ENCODE data around the gene SH3RF1.
A peak's percentile ranks its signal among the peaks of the same experiment; 100 is the strongest.

The SH3RF1 gene

DNA sequence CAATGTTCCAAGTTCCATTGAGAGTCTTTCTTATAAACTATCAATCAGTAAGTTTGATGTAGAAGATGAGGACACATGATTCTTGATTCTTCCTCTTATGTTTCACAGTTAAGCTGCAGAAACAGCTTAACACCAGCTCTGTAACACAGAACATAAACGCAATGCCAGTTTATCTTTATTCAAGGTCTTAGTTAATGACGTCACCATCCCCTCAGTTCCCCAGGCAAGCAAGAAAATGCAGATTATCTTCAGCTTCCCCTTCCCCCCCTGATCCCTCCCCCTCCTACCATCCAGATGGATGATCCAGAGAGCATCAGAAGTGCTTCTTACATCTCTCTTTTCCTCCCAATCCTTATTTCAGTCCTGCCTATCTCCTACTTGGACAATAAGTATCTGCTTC is 4.4 kb upstream of the SH3RF1 start:
- no peak for DNase-seq (ENCODE audit: low read depth)

DNA sequence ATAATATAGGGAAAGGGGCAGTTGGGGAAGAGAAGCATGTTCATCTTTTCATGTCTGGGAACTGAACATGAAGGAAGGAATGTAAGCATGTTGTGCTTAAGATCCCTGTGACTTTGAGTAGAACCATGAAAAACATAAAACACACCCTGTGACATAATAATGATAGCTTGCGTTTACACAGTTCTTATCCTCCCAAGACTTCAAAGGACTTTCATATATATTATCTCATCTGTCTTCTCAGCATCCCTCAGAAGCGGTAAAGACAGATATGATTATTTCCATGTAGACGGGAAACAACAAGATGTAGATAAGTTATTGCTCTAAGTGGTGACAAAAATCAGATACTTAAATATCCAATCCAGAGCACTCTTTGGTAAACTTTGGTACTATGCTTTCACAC is 3.3 kb upstream of the SH3RF1 start:
- DNase-seq (ENCODE audit: low read depth): no peak

DNA sequence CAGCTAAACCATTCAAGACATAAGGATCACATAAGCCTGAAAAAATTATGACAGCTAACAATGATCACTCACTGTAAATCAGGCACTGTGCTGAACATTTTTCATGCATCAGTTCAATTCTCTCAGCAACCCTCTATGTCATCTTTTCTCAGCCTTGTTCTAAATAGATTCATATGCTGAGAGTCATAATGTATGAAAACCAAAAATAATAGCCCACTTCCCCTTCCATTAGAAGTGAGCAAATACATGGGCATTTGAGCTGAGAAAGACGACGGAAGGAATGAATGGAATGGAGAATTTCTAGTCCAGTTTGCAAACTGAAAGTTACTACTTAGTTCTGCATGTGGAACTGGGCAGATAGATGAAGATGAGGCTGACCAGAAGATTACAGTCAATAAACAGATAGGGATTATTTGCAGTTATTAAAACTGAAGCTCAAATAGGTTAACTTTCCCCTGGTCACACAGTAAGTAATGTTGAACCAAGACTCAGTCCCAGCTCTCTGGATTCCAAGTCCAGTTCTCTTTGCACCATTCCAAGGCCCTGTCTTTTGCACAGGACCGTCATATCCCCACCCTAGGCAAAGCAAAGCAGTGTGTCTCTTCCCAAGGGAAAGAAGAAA is 1.6 kb upstream of the SH3RF1 start:
- DNase-seq (ENCODE audit: low read depth): peak; percentile 95

DNA sequence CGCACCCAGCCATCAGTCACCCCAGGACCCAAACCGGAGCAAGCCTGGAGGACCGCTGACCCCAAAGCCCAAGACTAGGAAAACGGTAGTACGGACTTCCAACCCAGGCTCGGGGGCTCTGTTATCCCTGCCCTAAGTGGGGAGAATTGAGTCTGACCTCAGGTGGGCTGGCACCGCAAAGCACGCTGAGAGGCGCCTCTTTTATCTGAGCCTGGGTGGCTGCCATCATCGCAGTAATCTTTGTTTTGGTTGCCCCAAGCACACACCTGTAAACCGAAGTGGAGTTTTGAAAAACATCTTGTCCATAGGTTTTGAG is 894 bp upstream of the SH3RF1 start:
- no peak for DNase-seq (ENCODE audit: low read depth)

DNA sequence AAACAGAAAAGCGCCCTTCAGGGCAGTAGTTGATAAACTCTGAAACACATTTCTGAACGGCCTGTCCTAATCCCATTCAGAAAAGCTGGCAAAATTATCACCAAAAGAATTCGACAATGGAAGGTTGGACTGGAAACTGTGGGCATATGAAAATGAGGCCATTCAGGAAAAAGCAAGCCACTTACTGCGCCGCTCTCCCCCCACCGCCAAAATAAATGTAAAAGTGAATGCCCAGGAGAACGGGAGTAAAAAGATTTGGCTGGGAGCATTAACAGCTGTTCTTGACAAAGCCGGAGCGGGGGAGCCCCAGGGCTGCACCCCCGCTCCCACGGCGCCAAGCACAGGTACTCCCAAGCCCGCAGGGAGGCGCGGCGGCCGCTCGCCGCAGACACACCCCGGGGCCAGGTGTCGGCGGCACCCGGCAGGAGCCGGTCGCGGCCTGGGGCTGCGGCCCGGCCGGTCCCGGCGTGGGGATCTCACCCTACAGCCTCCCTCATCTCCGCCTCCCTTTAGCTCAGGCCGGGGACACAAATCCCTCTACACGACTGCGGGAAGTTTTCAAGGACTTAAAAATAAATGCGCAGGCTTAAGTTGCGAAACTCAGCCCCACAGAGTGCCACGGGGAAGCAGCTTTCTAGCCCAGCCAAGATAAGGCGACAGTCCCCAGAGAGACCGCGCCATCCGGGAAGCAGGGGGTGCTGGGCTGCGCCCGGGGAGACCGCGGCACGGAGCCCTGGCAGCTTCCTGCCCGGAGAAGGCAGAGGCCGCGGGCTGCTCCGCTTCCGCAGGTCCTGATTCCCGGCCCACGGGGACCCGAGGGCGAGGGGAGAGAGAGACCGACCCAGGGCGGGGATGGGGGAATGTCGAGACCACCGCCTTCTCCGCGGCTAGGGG is 593 bp downstream of the SH3RF1 start:
- peak; percentile 62 for DNase-seq (ENCODE audit: low read depth)

DNA sequence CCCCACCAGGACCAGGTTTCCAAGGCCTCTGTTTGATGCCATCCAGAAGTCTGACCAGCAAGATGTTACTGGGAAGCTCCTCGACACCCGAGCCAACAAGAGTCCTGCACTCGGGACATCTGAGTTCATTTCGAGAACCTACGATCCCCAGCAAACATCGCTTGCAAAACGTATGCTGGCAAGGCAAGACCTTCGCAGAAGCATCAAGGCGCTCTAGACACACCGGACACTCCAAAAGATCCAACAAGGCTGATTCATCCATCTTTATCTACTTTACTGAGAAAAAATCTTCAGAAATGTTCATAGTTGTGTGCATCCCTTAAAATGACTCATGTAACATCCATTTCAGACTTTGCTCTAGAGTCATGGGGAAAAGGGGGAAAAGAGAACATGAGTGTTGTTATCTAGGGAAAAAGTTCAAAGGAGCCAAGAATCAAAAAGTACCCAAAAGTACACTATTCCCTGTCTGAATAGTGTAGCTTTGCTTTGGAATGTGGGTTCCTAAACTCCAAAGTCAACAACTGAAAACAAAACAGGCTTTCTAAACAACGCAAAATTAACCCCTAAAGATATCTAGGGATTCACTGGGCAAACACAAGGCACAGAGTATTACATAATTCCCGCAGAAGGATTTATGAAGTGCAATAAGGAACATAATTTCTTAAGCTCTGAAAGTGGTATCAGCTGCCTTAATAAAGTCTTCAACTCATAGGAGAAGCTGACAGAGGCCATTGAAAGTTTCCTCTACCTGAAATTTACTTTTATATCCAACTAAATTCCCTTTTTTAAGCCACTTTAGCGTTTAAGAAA is 1.6 kb downstream of the SH3RF1 start:
- peak; percentile 96 for DNase-seq (ENCODE audit: low read depth)

DNA sequence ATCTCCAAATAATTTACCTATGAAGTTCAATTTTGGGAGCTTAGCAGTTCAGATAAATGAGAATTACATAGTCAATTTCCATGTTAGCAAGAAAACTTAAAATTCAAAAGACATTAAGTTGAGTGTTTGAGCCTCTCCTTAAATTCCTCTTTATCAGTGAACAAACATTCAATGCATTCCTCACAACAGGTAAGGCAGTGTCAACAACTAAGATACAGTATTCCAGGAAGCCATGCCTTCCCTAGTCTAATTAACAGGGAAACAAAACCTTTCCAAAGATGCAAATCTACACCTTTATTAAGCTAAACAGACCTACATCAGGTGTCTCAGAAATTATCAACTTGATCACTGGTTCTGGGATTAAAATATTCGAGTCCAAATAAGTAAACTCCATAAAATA is 3.7 kb downstream of the SH3RF1 start:
- no peak for DNase-seq (ENCODE audit: low read depth)

DNA sequence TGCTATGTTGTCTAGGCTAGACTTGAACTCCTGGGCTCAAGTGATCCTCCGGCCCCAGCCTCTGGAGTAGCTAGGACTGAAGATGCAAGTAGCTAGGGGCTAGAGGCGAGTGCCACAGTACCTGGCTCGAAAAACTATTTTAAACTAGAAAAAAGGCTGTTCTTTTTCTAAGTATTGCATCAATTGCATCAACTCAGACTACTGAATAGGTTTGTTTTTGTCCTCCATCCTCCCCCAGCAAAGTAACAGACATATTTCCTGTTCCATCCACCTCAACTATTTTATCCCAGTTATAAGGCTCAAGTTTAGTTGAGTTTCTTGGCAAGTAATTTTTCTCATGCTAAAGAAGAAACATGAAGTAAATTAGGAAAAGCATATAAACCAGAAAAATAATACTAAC is 4.1 kb downstream of the SH3RF1 start:
- DNase-seq (ENCODE audit: low read depth): peak; percentile 37

DNA sequence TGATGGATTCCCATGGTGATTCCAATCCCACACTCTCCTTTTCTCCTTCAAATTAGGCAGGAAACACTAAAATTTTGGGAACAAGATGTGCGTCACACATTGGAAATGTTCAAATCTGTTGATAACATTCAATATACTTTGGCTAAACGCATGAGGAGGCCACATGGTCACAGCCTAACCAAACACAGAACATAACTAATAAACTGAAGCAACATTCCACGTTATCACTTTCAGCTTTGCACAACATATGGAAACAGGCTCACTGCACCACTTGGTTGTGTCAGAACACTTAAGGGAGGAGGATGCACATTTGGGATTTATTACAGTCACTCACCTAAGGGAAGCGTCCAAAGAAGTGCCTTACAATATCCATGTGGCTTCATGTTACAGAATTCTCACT is 4.7 kb downstream of the SH3RF1 start:
- DNase-seq (ENCODE audit: low read depth): no peak

DNA sequence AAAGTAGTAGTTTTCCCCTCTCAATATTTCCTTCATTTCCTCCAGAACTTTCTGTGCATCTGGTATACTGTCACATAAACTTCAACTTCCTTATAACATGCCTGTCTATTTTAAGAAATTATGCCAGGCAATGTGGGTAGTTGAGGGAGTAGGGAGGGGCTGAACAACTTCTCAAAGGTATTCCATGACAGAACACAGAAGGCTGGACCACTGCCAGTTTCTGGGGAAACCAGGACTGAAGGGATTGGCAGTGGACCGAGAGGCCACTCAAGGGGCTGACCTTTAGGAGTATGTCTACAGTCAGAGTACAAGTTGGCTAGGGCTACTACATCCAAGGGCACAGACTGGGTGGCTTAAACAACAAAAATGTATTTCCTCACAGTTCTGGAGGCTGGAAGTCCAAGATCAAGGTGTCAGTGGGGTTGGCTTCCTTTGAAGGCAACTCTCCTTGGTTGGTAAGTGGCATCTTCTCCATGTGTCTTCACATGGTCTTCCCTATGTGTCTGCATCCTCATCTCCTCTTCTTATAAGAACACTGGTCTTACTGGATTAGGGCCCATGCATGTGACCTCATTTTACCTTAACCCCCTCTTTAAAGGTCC is 6.9 kb downstream of the SH3RF1 start:
- DNase-seq (ENCODE audit: low read depth): no peak

DNA sequence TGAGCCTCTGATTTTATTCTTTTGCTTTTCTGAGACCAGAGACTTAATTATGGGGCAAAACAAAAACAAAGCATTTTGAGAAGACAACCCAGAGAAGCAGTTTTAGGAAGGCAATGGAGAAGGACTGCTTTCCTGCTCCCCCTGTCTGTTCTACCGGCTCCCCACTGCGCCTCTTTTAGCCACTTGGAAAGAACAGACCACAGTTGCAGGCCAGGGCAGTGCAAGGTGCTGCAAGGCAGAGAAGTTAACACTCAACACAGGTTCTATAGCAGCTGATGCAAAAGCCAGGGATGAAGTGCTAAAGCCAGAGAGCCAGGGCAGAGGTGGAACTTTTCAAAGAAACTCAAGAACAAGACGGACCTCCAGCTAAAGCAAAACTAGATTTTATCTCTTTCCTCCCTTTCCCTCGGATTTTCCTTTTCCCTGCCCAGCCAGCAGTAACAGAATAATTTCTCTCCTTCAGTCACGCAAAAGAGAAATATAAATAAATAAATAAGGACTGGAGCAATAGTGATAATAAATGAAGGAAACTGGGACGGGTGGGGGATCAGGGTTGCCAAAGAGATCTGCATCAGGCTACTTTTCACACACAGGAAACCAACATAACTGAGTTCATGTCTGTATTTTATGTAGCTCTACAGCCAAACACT is 10.4 kb downstream of the SH3RF1 start:
- no peak for DNase-seq (ENCODE audit: low read depth)

DNA sequence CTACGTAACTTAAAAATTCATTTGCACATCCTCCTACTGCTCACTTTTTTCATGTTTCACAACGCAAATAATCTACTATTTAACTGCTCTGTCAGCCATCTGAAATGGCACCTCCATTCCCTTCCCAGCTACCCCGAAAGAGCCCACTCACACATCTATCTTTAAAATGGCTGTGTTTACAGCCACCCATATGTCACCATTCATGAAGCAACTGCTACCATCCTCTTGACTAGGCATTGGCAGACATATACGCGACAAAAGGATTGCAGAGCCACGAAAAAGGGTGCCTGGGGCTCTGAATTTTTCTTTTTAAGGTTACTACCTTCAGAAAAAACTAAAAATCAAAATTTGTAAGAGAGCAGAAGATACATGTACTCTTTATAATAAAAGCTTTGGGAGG is 11.5 kb downstream of the SH3RF1 start:
- DNase-seq (ENCODE audit: low read depth): no peak

DNA sequence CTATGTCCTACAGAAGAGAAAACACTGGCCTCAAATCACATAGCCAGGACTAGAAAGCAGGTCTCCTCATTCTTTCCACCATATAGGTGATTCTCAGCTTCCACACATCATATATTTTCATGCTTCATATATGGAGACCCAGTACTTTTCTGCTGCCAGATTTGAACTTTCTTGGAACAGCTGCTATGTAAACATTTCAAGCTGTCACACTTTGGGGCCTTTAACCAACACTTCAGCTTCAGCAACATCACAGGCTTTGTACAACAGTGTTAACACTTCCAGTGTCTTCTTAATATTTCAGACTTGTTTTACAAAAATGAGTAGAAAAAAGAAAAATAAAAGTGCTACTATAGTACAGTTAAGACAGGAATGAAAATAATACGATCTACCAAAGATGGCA is 12.6 kb downstream of the SH3RF1 start:
- DNase-seq (ENCODE audit: low read depth): no peak

DNA sequence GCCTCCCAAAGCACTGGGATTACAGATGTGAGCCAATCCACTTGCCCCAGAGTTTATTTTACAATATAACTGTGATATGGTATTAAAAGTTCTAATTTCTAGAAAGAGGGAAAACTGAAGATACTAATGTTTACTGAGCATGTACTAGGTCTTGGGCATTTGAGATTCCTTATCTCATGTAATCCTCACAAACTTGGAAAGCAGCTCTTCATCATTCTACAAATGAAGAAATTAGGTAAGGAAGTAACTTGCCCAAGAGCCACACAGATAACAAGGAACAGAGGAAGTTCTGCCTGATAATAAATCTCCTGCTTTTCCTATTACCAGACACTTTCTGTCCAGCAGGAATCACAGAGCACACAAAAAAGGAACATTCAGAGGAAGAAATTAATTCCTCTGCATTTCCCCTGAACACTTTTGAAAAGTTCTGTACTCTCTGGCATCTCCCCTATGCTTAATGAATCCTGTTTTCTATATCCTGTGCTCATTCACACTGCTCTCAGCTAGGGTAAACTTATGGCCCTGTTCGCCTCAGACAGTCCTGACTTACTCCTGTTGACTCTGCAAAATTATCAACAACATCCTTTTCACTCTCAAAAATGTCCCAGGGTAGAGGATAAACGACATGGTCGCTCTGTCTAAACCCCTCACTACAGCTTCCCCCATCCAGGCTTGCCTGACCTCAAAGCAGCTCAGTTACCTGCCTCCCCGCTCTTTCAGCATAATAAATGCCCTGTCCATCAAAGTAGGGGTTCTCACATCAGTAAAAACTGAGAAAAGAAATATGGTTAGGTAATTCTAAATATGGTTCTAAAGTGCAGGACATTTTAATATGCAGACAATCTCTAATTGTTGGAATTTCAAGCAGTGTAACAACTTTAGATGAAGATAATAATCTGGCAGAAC is 13.6 kb downstream of the SH3RF1 start:
- no peak for DNase-seq (ENCODE audit: low read depth)

DNA sequence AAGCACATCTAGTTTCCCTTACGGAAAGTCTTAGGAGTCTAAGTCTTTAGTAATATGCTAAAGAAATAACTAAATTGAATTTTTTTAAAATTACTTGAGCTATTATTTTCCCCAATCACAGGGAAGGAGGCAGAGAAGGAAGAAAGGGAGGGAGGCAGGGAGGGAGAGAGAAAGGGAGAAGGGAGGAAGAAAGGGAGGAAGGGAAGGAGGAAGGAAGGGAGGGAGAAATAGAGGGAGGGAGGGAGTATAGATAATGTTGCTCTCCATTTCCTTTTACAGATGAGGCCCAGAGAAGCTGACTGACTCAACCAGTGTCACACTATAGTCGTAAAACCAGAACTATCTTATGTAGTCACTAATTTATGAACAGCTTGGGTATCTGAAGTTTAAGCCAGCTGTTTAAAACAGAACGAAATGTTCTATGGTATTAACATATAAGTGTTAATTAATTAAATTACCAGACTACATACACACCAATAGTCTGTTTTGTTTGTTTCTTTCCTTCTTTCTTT is 14.6 kb downstream of the SH3RF1 start:
- peak; percentile 79 for DNase-seq (ENCODE audit: low read depth)

DNA sequence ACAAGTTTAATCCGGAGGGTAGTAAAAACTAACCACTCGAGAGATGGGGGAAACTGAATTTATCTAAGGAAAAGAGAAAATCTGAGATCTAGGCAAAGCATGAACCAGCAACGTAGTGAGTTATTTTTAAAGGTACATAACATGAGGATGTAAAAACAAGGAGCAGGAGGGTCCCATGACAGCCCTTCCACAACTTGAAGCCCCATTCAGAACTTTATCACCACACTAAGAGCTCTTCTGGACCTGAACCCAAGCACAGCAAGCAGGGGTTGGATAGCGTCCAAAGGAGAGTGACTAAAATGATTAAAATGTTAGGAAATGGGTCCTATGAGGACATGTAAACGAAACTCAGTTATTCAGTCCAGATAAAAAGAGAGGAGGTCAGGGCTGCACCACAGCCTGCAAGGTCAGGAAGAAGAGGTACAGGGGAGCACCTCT is 16.2 kb downstream of the SH3RF1 start:
- peak; percentile 91 for DNase-seq (ENCODE audit: low read depth)

DNA sequence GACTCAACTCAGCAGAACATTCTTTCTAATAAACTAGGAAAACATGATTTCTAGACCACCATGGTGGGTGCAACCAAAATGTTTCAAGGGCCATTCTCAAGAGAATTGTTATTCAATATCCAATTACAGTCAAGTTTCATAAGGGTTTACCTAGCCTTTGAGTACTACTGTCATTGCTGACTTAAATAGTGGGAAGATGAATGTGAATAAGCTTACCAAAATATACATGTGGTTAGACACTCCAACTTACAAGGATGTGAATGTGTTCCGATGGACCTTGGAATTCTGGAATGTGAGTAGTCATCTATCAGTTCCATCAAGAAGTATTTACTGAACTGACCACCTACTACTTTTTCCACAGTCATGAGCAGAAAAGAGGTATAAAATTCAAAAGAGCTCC is 16.9 kb downstream of the SH3RF1 start:
- DNase-seq (ENCODE audit: low read depth): peak; percentile 95

DNA sequence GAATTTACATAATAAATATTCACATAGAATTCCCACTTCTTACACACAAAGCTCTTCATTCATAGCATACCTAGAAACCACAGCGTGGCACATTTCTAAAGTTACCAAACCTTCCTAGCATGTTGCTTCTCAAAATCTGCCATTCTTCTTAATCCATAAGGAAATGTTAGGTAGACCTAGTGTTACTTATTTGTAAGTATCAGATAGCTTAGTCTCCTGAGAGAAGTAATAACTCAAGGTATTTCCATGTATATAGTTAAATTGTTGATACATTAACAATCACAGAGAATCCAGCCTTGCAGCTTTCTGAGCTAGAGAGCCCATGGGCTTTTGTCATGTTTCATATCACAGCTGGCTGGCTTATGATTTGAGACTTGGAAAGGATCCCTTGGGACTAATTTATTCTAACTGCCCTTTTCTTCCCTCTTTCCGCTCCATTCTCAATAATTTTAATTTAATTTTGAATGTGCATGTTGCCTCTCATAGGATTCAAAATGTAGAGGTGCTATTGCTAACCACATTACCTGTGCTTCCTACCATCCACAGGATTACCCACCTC is 17.6 kb downstream of the SH3RF1 start:
- peak; percentile 43 for DNase-seq (ENCODE audit: low read depth)

DNA sequence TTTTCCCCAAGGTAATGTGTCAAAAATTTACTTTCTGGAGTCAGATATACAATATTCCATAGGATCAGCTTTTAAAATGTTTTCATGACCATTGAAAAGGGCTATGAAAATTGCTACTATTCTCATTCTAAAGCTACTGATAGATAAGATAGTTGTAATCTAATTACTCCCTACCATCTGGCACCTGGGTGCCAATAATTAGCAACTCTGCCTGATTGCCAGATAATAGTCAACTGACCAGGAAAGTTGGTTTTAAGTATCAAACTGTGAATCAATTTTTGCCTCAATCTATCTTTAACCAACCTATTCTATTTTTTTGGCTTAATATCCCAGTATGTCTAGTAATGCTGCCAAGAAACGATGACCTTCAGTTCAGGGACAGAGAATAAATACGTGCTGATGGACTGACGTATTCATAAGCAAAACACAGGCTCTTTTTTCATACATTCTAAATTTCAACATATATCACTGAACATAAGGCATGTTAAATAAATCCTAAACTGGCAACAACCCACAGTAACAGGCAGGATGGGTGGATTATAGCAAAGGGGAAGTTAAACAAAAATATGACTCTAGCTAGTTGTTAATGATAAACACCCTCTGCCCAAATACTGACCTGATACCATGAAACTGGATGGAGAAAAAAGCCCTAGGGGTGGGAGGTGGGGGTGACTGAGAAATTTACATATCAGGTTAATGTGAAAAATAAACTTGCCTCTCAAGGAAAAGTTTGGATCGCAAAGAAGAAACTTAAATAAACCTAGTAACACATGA is 18.2 kb downstream of the SH3RF1 start:
- DNase-seq (ENCODE audit: low read depth): no peak

All from EH (cell line).